ENCODE measurements around the gene AMIGO1.
A peak's percentile ranks its signal among the peaks of the same experiment; 100 is the strongest.

Gene AMIGO1

DNA sequence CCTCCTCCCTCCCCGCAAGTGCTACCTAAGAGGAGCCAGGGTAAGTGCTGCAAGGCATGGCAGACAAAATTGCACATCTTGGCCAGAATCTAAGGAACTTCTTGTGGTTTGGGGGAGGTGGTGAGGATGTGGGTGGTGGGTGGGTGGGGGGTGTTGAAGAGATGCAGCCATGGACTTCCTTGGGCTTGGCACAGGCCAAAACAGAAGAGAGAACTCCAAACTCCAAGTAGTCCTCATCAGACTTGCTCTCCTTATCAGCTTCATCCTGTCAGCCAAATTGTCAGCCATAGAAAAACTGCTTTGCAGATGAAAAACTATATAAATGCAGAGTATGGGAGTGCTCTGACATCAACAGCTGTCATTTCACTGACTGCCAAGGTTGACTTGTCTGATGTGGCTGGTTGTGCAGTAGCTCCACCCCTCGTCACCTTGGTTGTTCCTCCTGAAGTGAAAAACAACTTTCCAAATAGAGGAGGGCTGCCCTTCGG is 7.1 kb downstream of the AMIGO1 start:
- FAIRE-seq (no peak), DNase-seq (ENCODE audit: low spot score) (no peak)

DNA sequence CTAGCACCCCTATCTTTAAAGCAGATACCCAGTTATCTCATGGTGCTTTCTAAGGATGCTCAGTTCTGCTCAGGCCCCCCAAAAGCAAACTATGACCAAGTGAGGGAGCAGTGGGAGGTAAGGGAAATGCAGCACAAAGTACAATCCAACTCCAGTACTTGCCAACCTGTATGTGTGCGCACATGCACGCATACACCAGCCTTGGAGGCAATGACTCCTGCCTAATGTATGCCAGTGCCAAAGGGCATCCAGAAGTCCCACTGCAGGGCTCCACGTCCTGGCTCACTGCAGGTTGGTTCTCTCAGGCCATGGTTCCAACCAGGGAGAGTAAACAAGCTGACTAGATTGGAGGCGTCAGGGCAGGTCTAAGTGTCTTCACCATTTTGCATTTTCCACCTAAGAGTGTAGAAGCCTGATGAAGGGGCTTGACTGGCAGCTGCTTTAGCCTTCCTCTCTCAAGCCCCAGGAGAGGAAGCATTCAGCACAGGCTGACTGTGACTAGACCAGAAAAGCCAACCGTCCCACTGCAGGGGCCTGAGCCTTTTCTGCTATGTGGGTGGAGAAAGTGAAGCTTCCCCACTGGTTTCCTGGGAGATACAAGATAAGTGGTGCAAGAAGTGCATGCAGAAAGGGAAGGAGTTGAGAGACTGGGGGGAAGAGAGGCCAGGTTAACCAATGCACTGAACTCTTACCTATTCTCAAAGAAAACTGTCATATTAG is 7.7 kb downstream of the AMIGO1 start:
- no peak for FAIRE-seq
- DNase-seq (ENCODE audit: low spot score), result no peak

DNA sequence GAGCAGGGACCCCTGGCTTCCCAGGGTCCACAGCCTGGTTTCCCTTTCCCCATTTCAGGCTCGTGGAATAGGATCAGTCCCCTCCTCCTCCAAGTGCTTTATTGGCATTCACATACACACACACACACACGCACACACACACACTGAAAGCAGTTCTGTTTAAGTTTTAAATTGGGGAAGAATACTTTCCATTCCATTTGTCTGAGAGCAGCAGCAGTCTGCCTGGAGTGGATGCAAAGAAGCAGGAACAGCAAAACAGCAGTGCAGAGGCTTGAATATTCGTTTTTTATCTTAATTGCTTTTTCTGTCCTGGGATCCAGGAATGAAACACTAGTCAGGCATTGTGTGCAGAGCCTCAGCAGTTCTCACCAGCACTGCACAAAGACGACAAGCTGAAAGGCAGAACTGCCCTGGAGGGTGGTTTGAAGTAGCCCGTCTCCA is 8.6 kb downstream of the AMIGO1 start:
- FAIRE-seq (no peak), DNase-seq (ENCODE audit: low spot score) (no peak)

- peak; percentile 12 for FAIRE-seq
- peak; percentile 52 for DNase-seq (ENCODE audit: low spot score)
These were observed 9.6 kb downstream of the AMIGO1 start for GRCh38 chr1:109499661-109500536.

- no peak for FAIRE-seq
These were observed 10.4 kb downstream of the AMIGO1 start for GRCh38 chr1:109499081-109499480.

DNA sequence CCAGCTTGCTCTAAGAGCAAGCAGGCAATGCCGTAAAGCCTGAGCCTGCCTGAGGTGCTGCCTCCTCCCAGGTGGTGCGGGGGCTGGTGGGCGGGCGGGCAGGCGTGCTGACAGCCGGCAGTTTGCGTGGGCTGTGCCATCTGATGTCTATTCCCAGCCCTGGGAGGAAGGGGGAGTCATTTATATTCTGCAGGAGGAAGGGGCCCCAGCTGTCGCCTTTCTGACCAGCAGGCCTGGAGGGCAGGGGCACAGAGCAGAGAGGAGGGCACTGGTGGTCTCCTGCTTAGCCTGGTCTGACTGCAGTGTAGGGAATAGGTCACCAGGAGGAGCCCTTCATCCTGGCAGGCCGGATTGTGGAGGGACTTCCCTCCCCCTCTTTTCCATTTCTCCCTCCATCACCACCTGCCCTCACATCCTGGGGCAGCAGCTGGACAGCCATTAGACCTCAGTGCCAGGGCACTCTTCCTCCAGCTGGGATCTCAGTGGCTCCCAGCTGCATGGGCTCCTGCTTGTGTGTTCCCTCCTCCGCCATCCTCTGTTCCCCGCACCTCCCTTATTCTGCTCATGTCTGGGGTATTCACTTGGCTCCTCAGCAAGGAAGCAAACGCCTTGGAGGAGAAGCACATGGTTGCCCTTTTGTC is 11.2 kb downstream of the AMIGO1 start:
- no peak for DNase-seq (ENCODE audit: low spot score)

More at GRCh38 chr1:109499081-109499480, 10.4 kb downstream of the AMIGO1 start:
- DNase-seq (ENCODE audit: low spot score), result no peak

GRCh38 chr1:109497449-109498160 is 11.9 kb downstream of the AMIGO1 start:
- FAIRE-seq (no peak), DNase-seq (ENCODE audit: low spot score) (no peak)

More for the DNA sequence above, 11.2 kb downstream of the AMIGO1 start:
- FAIRE-seq, result no peak

GRCh38 chr1:109495738-109496137 is 13.8 kb downstream of the AMIGO1 start:
- FAIRE-seq, result no peak

GRCh38 chr1:109493805-109494539 is 15.6 kb downstream of the AMIGO1 start, which contains the start of gene CYB561D1:
Gene CYB561D1 (plus strand): TSS chr1:109494094. CDS start chr1:109494140, 46 bp downstream.
- FAIRE-seq (no peak), DNase-seq (ENCODE audit: low spot score) (peak; percentile 65)

More at GRCh38 chr1:109495738-109496137, 13.8 kb downstream of the AMIGO1 start:
- no peak for DNase-seq (ENCODE audit: low spot score)

GRCh38 chr1:109493227-109493626 is 16.3 kb downstream of the AMIGO1 start:
- DNase-seq (ENCODE audit: low spot score), result no peak
- no peak for FAIRE-seq

DNA sequence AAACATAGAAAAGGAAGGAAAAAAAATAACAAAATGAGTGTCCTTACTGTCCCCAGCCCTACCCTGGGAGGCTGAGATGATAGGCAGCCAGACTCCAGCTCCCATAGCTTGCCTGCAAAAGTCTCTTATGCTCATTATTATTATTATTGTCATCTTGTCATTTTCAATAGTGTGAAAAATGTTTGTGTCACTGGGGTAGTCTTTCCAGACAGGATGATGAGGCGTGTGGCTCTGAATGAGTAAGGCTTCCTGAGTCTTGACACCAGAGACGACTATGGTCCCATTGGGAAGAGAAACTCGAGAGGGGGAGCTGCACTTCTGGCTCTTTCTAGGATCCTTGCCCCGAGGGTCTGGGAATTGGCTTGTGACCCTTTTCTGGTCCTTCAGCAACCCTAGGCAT is 16.7 kb downstream of the AMIGO1 start:
- DNase-seq (ENCODE audit: low spot score), result no peak
- no peak for FAIRE-seq

- DNase-seq (ENCODE audit: low spot score), result no peak
- FAIRE-seq, result no peak
These were observed 18.2 kb downstream of the AMIGO1 start for GRCh38 chr1:109491372-109491771.

DNA sequence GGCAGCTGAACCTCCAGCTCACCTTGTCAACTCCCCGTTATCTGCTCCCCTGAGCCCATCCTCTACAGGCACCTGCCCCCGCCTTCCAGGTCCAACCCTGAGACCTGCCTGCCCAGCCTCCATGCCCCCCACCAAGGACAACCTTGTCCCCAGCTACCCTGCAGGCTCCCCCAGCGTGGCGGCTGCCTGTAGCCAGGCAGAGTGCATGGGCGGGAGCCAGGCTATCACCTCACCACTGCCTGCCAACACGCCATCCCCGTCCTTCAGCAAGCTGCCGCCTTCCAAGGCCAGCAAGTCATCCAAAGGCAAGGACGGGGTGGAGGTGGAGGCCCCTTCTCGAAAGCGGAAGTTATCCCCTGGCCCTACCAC is 18.6 kb downstream of the AMIGO1 start:
- FAIRE-seq (no peak), DNase-seq (ENCODE audit: low spot score) (no peak)

DNA sequence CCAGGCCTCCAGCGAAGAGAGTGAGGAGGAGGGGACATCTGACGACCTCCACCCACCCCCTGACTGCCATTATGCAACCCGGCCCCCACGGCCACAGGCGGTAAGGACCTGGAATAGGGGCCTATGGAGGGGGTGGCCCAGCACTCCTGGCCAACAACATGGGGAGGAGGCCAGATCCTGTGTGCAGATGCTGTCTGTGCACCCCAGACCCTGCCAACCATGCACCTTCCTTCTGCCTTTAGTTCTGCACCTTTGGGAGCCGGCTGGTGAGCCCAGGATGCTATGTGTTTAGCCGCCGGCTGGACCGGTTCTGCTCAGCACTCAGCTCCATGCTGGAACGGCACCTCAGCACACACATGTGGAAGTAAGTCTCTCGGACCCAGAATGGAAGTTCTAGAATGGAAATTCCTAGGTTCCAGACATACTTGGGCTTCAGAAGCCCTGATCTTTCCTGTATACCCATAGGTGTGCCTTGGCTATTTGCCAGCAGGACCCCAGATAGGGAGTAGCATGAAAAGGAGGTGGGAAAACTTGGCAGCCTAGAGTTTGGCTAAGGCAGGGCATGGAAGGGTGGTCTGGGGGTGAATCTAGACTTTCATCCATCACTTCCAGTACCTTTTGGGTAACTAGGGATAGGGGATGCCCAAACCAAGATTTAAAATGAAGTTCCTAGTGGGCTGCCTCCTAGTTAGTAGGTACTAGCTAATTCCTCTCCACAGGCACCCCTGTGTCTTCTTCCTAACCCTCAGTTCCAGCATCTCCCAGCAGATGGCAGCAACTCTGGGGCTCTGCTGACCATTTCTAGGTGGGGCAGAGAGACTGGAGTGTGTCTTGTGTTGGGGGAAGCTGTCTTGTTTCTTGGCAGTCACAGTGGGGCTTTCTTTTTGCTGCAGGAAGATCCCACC is 19.2 kb downstream of the AMIGO1 start:
- DNase-seq (ENCODE audit: low spot score) (peak; percentile 43), FAIRE-seq (no peak)

- no peak for FAIRE-seq
- DNase-seq (ENCODE audit: low spot score), result no peak
These were observed 20.8 kb downstream of the AMIGO1 start for GRCh38 chr1:109488696-109489095.

- DNase-seq (ENCODE audit: low spot score), result no peak
- FAIRE-seq, result no peak
These were observed 21.3 kb downstream of the AMIGO1 start for GRCh38 chr1:109488201-109488600.

- FAIRE-seq (no peak), DNase-seq (ENCODE audit: low spot score) (no peak)
These were observed 22.3 kb downstream of the AMIGO1 start for GRCh38 chr1:109487261-109487660.

DNA sequence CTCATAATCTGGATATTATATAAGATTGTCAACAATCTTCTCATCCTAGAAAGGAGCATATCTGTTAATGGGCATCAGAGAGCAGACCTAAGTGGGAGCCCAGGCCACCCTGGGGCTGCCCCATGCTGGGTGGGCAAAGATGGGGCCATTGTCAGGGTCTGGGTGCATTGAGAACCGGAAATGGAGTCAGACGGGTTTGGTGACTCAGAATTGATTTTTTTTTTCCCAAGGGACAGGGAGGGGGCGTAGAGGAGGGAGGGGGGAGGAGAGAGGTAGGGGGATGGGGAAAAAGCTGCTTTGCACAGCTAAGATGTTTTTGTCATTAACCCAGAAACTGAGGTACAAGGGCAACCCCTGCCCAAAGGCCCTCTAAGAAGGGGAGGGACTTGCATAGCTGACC is 24.5 kb downstream of the AMIGO1 start:
- FAIRE-seq (no peak), DNase-seq (ENCODE audit: low spot score) (no peak)

DNA sequence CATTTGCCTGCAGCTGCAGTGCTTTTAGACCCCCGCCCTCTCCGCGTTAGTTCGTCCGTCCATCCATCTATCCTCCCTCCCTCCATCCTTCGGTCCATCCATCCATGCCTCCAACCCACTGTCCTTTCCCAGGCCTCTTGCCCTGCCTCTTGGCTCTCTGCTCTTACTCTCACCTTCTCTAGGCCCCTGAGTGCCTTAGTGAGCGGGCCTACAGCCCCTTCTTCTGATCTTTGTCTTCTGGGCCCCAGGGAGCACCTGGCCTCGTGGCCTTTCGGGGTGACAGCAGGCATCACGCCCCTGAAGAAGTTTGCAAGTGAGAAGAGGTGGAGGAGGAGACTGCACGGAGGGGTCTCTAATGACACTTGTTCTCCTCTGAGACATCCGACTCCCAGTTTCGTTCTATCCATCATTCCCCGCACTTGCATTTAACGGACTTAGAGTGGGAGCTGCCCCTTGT is 25.0 kb downstream of the AMIGO1 start:
- FAIRE-seq (no peak), DNase-seq (ENCODE audit: low spot score) (no peak)

Measured in RCC 7860 (cell line).